HG02610 (cell line): ENCODE data around the gene PPIF.

ENCODE experiments used
- ATAC-seq: cut with Tn5 transposase; IDR thresholded peaks from one replicate; pipeline ENCODE4 v1.9.1; 2021; ENCODE audit warnings: mild to moderate bottlenecking, moderate library complexity; ENCODE audit not compliant: unreplicated experiment

Gene PPIF

GRCh38 chr10:79346388-79347225 lies 662 bp upstream of the PPIF start:
- ATAC-seq = no peak

DNA sequence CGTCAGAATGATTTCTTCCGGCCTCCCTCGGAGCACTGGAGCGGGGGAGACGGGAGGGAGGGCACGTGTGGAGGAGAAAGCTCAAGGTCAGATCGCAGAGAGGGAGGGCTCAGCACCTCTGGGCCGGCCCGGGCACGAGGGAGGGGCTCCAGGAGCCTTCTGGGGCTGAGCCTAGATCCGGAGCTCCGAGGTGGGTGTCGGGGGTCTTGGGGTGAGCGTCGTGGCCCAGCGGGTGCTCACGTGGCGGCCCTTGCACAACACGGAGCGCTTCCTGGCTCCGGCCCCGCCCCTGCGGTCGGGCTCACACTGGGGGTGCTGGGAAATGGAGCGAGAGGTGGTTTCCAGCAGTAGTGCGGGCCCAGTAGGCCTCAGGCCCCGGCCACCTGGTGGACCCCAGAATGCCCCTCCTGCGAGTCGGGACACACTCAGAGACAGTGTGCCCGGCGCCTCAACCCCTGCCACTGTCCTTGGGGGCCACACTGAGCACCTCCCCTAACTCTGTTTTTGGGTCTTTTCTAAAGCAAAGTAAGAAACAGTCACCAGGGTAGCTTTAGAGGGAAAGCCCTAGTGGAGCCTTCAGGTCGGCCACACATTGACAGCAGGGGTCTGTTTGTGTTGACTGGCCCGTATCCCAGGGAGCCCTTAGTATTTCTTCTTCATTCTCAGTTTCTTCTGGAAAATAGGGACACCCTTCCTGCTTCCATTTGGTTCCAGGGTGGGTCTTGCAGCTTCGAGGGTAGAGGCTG lies 798 bp downstream of the PPIF start:
- peak; percentile 61 for ATAC-seq

- ATAC-seq = no peak
These were observed 1.3 kb downstream of the PPIF start for GRCh38 chr10:79348640-79348988.

GRCh38 chr10:79349072-79349491 lies 1.8 kb downstream of the PPIF start:
- no peak for ATAC-seq

GRCh38 chr10:79349766-79350406 lies 2.6 kb downstream of the PPIF start:
- ATAC-seq = no peak

- ATAC-seq = no peak
These were observed 3.3 kb downstream of the PPIF start for GRCh38 chr10:79350407-79351154.

GRCh38 chr10:79351332-79351731 lies 4.1 kb downstream of the PPIF start:
- no peak for ATAC-seq

- no peak for ATAC-seq
These were observed 5.0 kb downstream of the PPIF start for GRCh38 chr10:79352035-79352877.

DNA sequence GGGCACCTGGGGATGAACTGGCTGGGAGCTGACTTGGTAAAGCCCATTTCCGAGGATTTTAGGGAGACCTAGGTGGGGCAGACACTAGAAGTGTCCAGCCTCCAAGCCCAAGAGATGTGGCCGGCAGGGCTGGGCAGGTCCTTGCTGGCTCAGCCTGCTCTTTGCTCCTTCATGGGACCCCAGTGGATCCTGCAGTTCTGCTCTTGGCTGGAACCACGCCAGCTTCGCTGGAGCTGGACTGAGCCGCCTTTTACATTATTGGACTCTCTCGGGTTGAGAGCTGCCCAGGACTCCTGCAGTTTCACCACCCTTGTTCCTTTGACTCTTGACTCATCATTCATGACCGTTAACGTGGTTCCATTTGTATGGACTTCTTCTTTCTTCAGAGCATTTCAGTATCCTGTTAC lies 5.7 kb downstream of the PPIF start:
- ATAC-seq = no peak

- no peak for ATAC-seq
These were observed 6.5 kb downstream of the PPIF start for GRCh38 chr10:79353726-79354125.

DNA sequence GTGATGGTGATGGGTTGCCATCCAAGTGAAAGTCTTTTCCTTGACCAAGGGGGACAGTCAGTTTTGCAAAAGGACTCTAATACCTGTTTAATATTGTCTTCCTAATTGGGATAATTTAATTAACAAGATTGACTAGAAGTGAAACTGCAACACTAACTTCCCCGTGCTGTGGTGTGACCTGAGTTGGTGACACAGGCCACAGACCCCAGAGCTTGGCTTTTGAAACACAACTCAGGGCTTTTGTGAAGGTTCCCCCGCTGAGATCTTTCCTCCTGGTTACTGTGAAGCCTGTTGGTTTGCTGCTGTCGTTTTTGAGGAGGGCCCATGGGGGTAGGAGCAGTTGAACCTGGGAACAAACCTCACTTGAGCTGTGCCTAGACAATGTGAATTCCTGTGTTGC lies 6.9 kb downstream of the PPIF start:
- no peak for ATAC-seq

GRCh38 chr10:79354615-79355014 lies 7.3 kb downstream of the PPIF start:
- no peak for ATAC-seq

DNA sequence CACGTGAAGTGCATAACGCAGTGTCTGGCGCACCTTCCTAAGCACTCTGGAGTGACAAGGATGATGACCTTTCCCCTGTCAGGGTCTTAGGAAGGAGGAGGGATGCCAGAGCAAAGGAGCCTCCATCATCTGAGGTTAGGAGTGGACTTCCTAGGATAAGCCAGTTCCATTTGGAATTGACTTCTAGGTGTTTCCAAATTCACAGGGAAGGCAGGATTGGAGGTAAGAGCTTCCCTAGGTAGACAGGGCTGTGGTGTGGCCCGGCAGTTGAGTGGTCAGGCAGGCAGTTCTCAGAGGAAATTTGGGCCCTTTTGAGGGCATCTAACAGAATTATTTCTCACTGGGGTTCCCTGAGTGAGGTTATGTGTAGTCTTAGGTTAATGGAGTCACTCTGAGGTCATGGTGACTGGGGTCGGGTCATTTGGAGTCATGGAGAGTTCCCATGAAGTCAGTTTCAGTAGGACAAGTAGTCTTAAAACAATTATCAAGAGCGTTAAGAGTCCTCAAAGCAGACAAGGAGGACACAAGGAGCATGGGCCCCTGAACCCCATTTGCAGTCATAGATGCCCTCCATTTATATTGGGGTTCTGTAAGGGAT lies 8.2 kb downstream of the PPIF start:
- no peak for ATAC-seq

DNA sequence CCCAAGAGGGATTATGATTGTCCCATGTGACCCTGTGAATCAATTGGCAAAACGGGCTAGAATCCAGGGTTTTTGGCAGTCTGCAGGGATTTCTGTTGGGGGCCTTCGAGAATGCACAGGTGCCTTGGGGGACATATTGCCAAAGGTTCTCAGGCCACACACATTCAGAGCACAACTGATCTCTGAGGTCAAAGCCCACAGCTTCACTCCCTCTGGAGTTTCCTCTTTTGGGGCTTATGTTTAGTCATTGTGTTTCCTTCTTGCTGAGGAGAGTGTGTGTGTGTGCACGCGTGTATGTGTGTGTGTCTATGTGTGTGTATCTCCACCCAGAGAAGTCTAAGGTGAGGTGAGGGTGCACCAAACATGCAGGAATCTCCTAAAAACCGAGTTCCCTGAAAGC lies 8.8 kb downstream of the PPIF start:
- peak; percentile 43 for ATAC-seq

DNA sequence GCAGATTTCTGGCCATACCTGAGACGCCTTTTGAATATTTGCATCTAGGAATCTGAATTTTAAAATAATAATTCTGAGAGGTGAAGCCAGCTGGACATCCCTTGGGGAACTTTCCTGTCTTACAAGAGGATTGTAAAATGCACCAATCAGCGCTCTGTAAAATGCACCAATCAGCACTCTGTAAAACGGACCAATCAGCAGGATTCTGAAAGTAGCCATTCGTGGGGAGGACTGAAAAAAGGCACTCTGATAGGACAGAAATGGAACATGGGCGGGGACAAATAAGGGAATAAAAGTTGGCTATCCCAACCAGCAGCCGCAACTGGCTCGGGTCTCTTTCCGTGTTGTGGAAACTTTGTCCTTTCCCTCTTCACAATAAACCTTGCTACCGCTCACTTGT lies 9.9 kb downstream of the PPIF start:
- no peak for ATAC-seq

DNA sequence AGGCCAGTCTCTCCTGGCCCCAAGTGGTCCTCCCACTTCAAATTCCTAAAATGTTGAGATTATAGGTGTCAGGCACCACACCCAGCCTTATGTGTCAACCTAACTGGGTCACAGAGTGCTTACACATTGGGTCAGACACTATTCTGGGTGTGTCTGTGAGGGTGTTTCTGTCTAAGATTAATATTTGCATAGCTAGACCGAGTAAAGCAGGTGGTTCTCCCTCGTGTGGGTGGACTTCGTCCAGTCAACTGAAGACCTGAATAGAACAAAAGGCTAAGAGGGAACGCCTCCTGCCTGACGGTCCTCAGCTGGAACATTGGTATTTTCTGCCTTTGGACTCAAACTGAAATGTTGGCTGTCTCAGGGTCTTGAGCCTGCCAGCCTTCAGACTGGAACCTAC lies 11.5 kb downstream of the PPIF start:
- no peak for ATAC-seq

GRCh38 chr10:79359816-79360498 lies 12.7 kb downstream of the PPIF start:
- ATAC-seq = no peak

DNA sequence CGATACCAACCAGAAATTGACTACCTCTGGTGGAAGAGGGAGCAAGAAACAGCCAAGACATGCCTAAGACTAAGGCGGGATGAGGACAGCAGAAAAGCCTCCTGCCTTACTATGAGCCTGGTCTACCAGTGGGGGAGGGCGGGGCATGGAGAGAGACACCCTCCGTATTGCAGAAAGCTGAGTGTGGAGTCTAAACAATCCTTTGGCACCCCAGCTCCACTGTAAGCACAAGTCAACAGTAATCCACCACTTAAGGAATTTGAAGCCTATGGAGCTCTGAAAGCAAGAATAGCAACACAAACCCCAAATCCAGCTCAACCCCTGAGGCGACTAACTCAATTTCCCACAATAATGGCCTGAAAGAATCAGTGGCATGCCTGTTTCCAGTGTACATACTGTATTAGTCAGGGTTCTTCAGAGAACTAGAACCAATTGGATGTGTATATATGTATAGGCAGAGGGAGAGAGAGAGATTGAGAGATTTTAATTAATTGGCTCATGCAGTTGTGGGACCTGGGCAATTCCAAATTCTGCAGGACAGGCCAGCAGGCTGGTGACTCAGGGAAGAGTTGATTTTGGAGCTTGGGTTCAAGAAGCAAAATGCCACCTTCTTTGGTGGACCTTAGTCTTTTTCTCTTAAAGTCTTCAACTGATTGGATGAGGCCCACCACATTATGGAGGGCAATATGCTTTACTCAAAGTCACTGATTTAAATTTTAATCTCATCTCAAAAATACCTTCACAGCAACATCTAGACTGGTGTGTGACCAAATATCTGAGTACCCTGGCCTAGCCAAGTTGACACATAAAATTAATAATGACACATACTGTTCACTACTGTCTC lies 13.5 kb downstream of the PPIF start:
- ATAC-seq = no peak
